ENCODE results near the gene DCAF12. TPM values are rescaled to one million over a fixed set of nuclear protein-coding genes. Genes with fewer than 3 reads are reported as not detected.
"Not testable (repeated sequence)": the region's sequence is repeated elsewhere in the genome, so short reads cannot be mapped to it uniquely, and the experiment has no call there.

DCAF12 gene
- polyA plus RNA-seq, 2 of the 4 experiments (the other 2 are of a cell fraction): 28.5 to 56.5 TPM

DNA sequence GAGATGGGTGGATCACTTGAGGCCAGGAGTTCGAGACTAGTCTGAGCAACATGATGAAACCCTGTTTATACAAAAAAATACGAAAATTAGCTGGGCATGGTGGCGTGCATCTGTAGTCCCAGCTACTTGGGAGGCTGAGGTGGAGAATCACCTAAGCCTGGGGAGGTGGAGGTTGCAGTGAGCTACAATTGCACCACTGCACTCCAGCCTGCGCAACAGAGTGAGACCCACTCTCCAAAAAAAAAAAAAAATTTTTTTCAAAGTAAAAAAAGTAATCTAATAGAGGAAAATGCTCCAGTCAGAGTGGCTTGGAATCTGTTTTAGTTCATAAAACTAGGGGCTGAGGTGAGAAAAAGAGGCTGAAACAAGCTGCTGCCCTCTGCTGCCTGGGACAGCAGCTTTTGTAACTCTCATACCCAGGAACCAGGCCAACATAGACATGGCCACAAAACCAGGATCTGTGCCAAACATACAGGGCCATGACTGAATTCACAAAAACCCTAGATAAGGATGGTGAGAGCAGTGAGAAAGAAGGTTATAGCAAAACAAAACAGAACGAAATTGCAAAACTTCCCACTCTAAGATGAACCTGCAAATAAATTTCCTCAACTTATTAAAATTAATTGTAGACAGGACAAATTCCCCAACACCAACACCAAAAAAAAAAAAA is 13.1 kb upstream of the DCAF12 start:
- WGBS (ENCODE audit: missing lambda C conversion rate): 66% methylated on average over 5 of the region's 5 CpGs
- Histone ChIP-seq H3K4me1 (peaks cover 19% of the 10 kb centered on the region; the same call in 2 of the 3 replicates), H3K9me3 (no peaks in the 10 kb centered on the region), H3K4me2 (peak overlapping the region; percentile 7; the same call in 2 of the 3 replicates), H3K27ac (no peak overlapping the region), H3K4me3 (no peak overlapping the region)
- ATAC-seq (peak; percentile 86 to 93), DNase-seq (ENCODE audit: low read depth in 1 of 2, low spot score in 1 of 2) (peak; percentile 36 to 70), FAIRE-seq (no peak)
- TF ChIP-seq, protein P1, sequence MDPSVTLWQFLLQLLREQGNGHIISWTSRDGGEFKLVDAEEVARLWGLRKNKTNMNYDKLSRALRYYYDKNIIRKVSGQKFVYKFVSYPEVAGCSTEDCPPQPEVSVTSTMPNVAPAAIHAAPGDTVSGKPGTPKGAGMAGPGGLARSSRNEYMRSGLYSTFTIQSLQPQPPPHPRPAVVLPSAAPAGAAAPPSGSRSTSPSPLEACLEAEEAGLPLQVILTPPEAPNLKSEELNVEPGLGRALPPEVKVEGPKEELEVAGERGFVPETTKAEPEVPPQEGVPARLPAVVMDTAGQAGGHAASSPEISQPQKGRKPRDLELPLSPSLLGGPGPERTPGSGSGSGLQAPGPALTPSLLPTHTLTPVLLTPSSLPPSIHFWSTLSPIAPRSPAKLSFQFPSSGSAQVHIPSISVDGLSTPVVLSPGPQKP (IDR thresholded peaks at IDR 0.05; ENCODE audit: low read depth, low read length): no peak
- TF ChIP-seq SMC3 (IDR thresholded peaks at IDR 0.05): peak; percentile 50
- no peak for TF ChIP-seq MAZ (IDR thresholded peaks at IDR 0.05; ENCODE audit: borderline replicate concordance, low read depth, low read length)
- TF ChIP-seq, protein P2, sequence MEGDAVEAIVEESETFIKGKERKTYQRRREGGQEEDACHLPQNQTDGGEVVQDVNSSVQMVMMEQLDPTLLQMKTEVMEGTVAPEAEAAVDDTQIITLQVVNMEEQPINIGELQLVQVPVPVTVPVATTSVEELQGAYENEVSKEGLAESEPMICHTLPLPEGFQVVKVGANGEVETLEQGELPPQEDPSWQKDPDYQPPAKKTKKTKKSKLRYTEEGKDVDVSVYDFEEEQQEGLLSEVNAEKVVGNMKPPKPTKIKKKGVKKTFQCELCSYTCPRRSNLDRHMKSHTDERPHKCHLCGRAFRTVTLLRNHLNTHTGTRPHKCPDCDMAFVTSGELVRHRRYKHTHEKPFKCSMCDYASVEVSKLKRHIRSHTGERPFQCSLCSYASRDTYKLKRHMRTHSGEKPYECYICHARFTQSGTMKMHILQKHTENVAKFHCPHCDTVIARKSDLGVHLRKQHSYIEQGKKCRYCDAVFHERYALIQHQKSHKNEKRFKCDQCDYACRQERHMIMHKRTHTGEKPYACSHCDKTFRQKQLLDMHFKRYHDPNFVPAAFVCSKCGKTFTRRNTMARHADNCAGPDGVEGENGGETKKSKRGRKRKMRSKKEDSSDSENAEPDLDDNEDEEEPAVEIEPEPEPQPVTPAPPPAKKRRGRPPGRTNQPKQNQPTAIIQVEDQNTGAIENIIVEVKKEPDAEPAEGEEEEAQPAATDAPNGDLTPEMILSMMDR (IDR thresholded peaks at IDR 0.05): peak; percentile 40; the same call in 2 of the 3 replicates
- no peak for TF ChIP-seq SREBF2 (IDR thresholded peaks at IDR 0.05)
- peak; percentile 27 to 47; a peak in 3 of 5 replicates for TF ChIP-seq RAD21 (conservative IDR thresholded peaks at IDR 0.05 in 1 of 2, IDR thresholded peaks at IDR 0.05 in 1 of 2)
- ChIA-PET CTCF (interaction anchor here (0.6 to 3.1 kb wide), 8 partner anchors 11 to 307 kb away, joined by 3 to 10 read pairs (median 3); no protein-coding TSS in a partner anchor), POLR2A (interaction anchor here (0.7 to 1.2 kb wide), 3 partner anchors 39 to 215 kb away, joined by 3 to 4 read pairs (median 3); partner anchors contain the start of gene UBAP2)

DNA sequence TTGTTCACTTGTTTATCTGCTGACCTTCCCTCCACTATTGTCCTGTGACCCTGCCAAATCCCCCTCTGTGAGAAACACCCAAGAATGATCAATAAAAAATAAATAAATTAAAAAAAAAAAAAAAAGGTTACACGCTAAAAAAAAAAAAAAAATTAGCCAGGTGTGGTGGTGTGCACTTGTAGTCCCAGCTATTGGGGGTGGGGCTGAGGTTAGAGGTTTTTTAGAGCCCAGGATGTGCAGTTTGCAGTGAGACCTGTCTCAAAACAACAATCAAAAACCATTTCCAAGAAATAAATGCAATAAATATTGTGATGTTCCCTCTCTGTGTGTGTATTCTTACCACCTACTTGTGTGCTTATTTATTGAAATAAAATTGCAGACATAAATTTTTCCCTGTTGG is 12.1 kb upstream of the DCAF12 start:
- 95% methylated on average over 1 of the region's 1 CpG for WGBS (ENCODE audit: missing lambda C conversion rate)
- H3K4me1 ChIP-seq: peaks cover 18% of the 10 kb centered on the region; the same call in 2 of the 3 replicates
- DNase-seq (ENCODE audit: low read depth in 1 of 2, low spot score in 1 of 2); H3K4me3 ChIP-seq; H3K9me3 ChIP-seq; H3K27ac ChIP-seq; FAIRE-seq; POLR2A ChIA-PET; CTCF ChIA-PET; H3K4me2 ChIP-seq; ATAC-seq: not testable (repeated sequence)

DNA sequence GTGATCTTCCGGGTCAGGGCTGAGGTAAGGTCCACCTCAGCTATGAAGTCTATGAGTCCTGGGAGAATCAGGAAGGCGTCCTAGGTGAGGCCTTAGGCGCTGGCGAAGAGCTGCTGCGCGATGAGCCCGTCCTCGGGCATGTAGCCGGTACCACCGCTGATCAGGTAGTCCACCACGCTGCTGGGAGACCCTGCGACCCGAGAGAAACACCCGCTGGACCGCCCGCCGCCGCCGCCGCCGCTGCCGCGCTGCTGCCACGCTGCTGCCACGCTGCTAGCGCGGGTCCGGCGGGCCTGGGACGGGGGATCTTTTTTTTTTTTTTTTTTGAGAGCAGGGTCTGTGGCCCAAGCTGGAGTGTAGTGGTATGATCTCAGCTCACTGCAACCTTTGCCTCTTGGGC is 8.0 kb upstream of the DCAF12 start:
- no peak overlapping the region for H3K4me2 ChIP-seq
- CTCF ChIA-PET: interaction anchor here (0.9 to 1.2 kb wide), 3 partner anchors 8 to 62 kb away, joined by 3 read pairs; no protein-coding TSS in a partner anchor
- DNase-seq (ENCODE audit: low read depth in 1 of 2, low spot score in 1 of 2) (no peak), FAIRE-seq (no peak), ATAC-seq (no peak)
- H3K4me1 ChIP-seq: peaks cover 14% of the 10 kb centered on the region
- TF ChIP-seq, protein P3, sequence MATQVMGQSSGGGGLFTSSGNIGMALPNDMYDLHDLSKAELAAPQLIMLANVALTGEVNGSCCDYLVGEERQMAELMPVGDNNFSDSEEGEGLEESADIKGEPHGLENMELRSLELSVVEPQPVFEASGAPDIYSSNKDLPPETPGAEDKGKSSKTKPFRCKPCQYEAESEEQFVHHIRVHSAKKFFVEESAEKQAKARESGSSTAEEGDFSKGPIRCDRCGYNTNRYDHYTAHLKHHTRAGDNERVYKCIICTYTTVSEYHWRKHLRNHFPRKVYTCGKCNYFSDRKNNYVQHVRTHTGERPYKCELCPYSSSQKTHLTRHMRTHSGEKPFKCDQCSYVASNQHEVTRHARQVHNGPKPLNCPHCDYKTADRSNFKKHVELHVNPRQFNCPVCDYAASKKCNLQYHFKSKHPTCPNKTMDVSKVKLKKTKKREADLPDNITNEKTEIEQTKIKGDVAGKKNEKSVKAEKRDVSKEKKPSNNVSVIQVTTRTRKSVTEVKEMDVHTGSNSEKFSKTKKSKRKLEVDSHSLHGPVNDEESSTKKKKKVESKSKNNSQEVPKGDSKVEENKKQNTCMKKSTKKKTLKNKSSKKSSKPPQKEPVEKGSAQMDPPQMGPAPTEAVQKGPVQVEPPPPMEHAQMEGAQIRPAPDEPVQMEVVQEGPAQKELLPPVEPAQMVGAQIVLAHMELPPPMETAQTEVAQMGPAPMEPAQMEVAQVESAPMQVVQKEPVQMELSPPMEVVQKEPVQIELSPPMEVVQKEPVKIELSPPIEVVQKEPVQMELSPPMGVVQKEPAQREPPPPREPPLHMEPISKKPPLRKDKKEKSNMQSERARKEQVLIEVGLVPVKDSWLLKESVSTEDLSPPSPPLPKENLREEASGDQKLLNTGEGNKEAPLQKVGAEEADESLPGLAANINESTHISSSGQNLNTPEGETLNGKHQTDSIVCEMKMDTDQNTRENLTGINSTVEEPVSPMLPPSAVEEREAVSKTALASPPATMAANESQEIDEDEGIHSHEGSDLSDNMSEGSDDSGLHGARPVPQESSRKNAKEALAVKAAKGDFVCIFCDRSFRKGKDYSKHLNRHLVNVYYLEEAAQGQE (IDR thresholded peaks at IDR 0.05): no peak
- TF ChIP-seq CHD4 (IDR thresholded peaks at IDR 0.05; ENCODE audit: borderline replicate concordance) (no peak), RAD21 (conservative IDR thresholded peaks at IDR 0.05 in 1 of 2, IDR thresholded peaks at IDR 0.05 in 1 of 2) (no peak), RARB (CRISPR knock-in tag; IDR thresholded peaks at IDR 0.05) (no peak), POLR2A (IDR thresholded peaks at IDR 0.05; ENCODE audit: low read length) (no peak), NR3C1 (IDR thresholded peaks at IDR 0.05) (no peak), ESRRA (IDR thresholded peaks at IDR 0.05; ENCODE audit: borderline replicate concordance, low read length) (no peak), HOXA7 (CRISPR knock-in tag; IDR thresholded peaks at IDR 0.05) (no peak), POLR2AphosphoS2 (conservative IDR thresholded peaks at IDR 0.05; ENCODE audit: low read length) (no peak), RNF2 (IDR thresholded peaks at IDR 0.05; ENCODE audit: borderline replicate concordance, low read depth) (no peak), NFE2L2 (conservative IDR thresholded peaks at IDR 0.05; ENCODE audit: low read length) (no peak), JUNB (IDR thresholded peaks at IDR 0.05) (no peak)
- TF ChIP-seq, protein P4, sequence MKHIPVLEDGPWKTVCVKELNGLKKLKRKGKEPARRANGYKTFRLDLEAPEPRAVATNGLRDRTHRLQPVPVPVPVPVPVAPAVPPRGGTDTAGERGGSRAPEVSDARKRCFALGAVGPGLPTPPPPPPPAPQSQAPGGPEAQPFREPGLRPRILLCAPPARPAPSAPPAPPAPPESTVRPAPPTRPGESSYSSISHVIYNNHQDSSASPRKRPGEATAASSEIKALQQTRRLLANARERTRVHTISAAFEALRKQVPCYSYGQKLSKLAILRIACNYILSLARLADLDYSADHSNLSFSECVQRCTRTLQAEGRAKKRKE (CRISPR knock-in tag; IDR thresholded peaks at IDR 0.05; ENCODE audit: low read depth): no peak
- TF ChIP-seq, protein P5, sequence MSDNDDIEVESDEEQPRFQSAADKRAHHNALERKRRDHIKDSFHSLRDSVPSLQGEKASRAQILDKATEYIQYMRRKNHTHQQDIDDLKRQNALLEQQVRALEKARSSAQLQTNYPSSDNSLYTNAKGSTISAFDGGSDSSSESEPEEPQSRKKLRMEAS (IDR thresholded peaks at IDR 0.05): no peak
- 93% methylated on average over 30 of the region's 30 CpGs for WGBS (ENCODE audit: missing lambda C conversion rate)
- no peak overlapping the region for H3K27ac ChIP-seq
- H3K4me3 ChIP-seq: no peak overlapping the region
- POLR2A ChIA-PET: no interaction called here
- H3K9me3 ChIP-seq: no peaks in the 10 kb centered on the region
